Suprapubic skin (tissue), 3 donors: ENCODE measurements around the gene MALRD1.

ENCODE experiments used
- CTCF ChIP-seq, 2 donors: fragments of 200-600 bp in 1 of 2; fragments of 450-650 bp in 1 of 2; sonication (generic) in 1 of 2; IDR thresholded peaks; one replicate each; pipeline ENCODE4 v1.5.1; 2016 to 2019; ENCODE audit warnings: antibody characterized with exemption in 2 of 2, mild to moderate bottlenecking in 1 of 2, moderate library complexity in 1 of 2
- POLR2A ChIP-seq, 2 donors: fragments of 450-650 bp; IDR thresholded peaks; one replicate each; pipeline ENCODE4 v1.6.1; 2017; ENCODE audit warnings: antibody characterized with exemption in 2 of 2, mild to moderate bottlenecking in 2 of 2, moderate library complexity in 2 of 2

GRCh38 chr10:19653931-19654330 lies 605.3 kb downstream of the MALRD1 start:
- TF ChIP-seq POLR2A (IDR thresholded peaks at IDR 0.05) (no peak), CTCF (IDR thresholded peaks at IDR 0.05) (no peak)
